GM23338 (cell line): ENCODE measurements around the gene RUNX3. TPM values are rescaled to one million over a fixed set of nuclear protein-coding genes. Genes with fewer than 3 reads are reported as not detected.

Experiments used
- ATAC-seq: fragments of 200-7000 bp; cut with Tn5 transposase; 3 replicates; pipeline ENCODE4 v1.9.1; 2020
- DNase-seq: peaks from one replicate; pipeline ENCODE4 v3.0.0-alpha.2; 2015; ENCODE audit warnings: low spot score
- H2AFZ ChIP-seq: fragments of 200-600 bp; sonication (generic); 2 replicates; pipeline ENCODE4 v1.8.0; 2016; ENCODE audit warnings: antibody characterized with exemption, mild to moderate bottlenecking, moderate library complexity
- H3F3A ChIP-seq: fragments of 200-600 bp; sonication (generic); replicated peaks from 2 replicates; pipeline ENCODE4 v1.8.0; 2017; ENCODE audit warnings: antibody characterized with exemption, mixed run types, low read depth
- H3K27ac ChIP-seq: fragments of 200-600 bp; sonication (generic); 2 replicates; pipeline ENCODE4 v1.6.1; 2016; ENCODE audit warnings: low read depth
- H3K27me3 ChIP-seq: fragments of 200-600 bp; sonication (generic); 2 replicates; pipeline ENCODE4 v1.8.0; 2016; ENCODE audit warnings: mild to moderate bottlenecking, mixed run types, moderate library complexity; ENCODE audit not compliant: insufficient read depth
- H3K36me3 ChIP-seq: fragments of 200-600 bp; sonication (generic); 2 replicates; pipeline ENCODE4 v1.8.0; 2016; ENCODE audit warnings: mild to moderate bottlenecking; ENCODE audit not compliant: insufficient read depth
- H3K4me1 ChIP-seq: fragments of 200-600 bp; sonication (generic); 2 replicates; pipeline ENCODE4 v1.8.0; 2016; ENCODE audit warnings: mild to moderate bottlenecking, moderate library complexity; ENCODE audit not compliant: insufficient read depth
- H3K4me2 ChIP-seq: fragments of 200-600 bp; sonication (generic); 2 replicates; pipeline ENCODE4 v1.7.1; 2017; ENCODE audit warnings: mixed run types
- H3K4me3 ChIP-seq: fragments of 200-600 bp; sonication (generic); 2 replicates; pipeline ENCODE4 v1.6.1; 2016; ENCODE audit warnings: mixed run types
- H3K79me2 ChIP-seq: fragments of 200-600 bp; sonication (generic); replicated peaks from 2 replicates; pipeline ENCODE4 v1.8.0; 2017; ENCODE audit warnings: mild to moderate bottlenecking; ENCODE audit not compliant: insufficient read depth
- H3K9me2 ChIP-seq: fragments of 200-600 bp; sonication (generic); 2 replicates; pipeline ENCODE4 v1.8.0; 2017; ENCODE audit not compliant: insufficient read depth
- H4K20me1 ChIP-seq: fragments of 200-600 bp; sonication (generic); replicated peaks from 2 replicates; pipeline ENCODE4 v1.8.0; 2017; ENCODE audit warnings: mild to moderate bottlenecking; ENCODE audit not compliant: insufficient read depth
- H3K27ac Mint-ChIP-seq: 2 replicates; pipeline ENCODE4 v1.8.0; 2020; ENCODE audit warnings: inconsistent platforms, mild to moderate bottlenecking, moderate library complexity, mixed read lengths
- H3K27me3 Mint-ChIP-seq: 3 replicates; pipeline ENCODE4 v1.8.0; 2022; ENCODE audit warnings: low read depth, mild to moderate bottlenecking, moderate library complexity, mixed read lengths, inconsistent platforms; ENCODE audit not compliant: insufficient read depth, poor library complexity
- H3K36me3 Mint-ChIP-seq: 3 replicates; pipeline ENCODE4 v1.8.0; 2021; ENCODE audit warnings: low read depth, mild to moderate bottlenecking, inconsistent platforms, moderate library complexity, mixed read lengths
- H3K4me1 Mint-ChIP-seq: 3 replicates; pipeline ENCODE4 v1.8.0; 2020; ENCODE audit warnings: mild to moderate bottlenecking, inconsistent platforms, mixed read lengths
- H3K4me3 Mint-ChIP-seq: 3 replicates; pipeline ENCODE4 v1.8.0; 2021; ENCODE audit warnings: moderate library complexity, mild to moderate bottlenecking, inconsistent platforms, mixed read lengths
- H3K9me3 Mint-ChIP-seq: 3 replicates; pipeline ENCODE4 v1.8.0; 2020; ENCODE audit warnings: moderate library complexity, mild to moderate bottlenecking, inconsistent platforms, mixed read lengths
- CREB1 ChIP-seq: fragments of 250-450 bp; sonication (Bioruptor Pico); IDR thresholded peaks from 2 replicates; pipeline ENCODE4 v1.5.0; 2020; ENCODE audit warnings: low read depth, mild to moderate bottlenecking, moderate library complexity
- CTCF ChIP-seq, 2 experiments: fragments of 200-600 bp in 1 of 2; sonication (generic) in 1 of 2; conservative IDR thresholded peaks; 2 replicates each; pipeline versions ENCODE4 v1.5.1 to v1.6.1; 2016 to 2017; ENCODE audit warnings: antibody characterized with exemption in 2 of 2, low read depth in 2 of 2, mild to moderate bottlenecking in 2 of 2, moderate library complexity in 1 of 2
- ETS1 ChIP-seq: IDR thresholded peaks from 2 replicates; pipeline ENCODE4 v1.6.1; 2016; ENCODE audit warnings: antibody characterized with exemption
- EZH2 ChIP-seq: fragments of 200-600 bp; sonication (generic); IDR thresholded peaks from one replicate; pipeline ENCODE4 v1.8.0; 2017; ENCODE audit warnings: antibody characterized with exemption, mild to moderate bottlenecking, low read depth; ENCODE audit not compliant: unreplicated experiment
- JUNB ChIP-seq: IDR thresholded peaks from one replicate; pipeline ENCODE4 v1.6.1; 2016; ENCODE audit warnings: antibody characterized with exemption; ENCODE audit not compliant: unreplicated experiment
- NANOG ChIP-seq: IDR thresholded peaks from 2 replicates; pipeline ENCODE4 v1.6.1; 2016; ENCODE audit warnings: antibody characterized with exemption, borderline replicate concordance
- POLR2AphosphoS5 ChIP-seq: IDR thresholded peaks from 2 replicates; pipeline ENCODE4 v1.6.1; 2016; ENCODE audit warnings: antibody characterized with exemption, low read depth
- STAT1 ChIP-seq: IDR thresholded peaks from one replicate; pipeline ENCODE4 v1.6.1; 2016; ENCODE audit warnings: antibody characterized with exemption; ENCODE audit not compliant: unreplicated experiment
- ZNF114 ChIP-seq: fragments of 250-450 bp; sonication (Bioruptor Pico); IDR thresholded peaks from 2 replicates; pipeline ENCODE4 v1.5.0; 2020; ENCODE audit warnings: mild to moderate bottlenecking, moderate library complexity
- ZNF331 ChIP-seq: fragments of 250-450 bp; sonication (Bioruptor Pico); IDR thresholded peaks from 2 replicates; pipeline ENCODE4 v1.5.0; 2020; ENCODE audit warnings: low read depth, mild to moderate bottlenecking, moderate library complexity
- ZNF462 ChIP-seq: fragments of 250-450 bp; sonication (Bioruptor Pico); IDR thresholded peaks from 2 replicates; pipeline ENCODE4 v1.5.0; 2020; ENCODE audit warnings: mild to moderate bottlenecking, moderate library complexity
- polyA plus RNA-seq: library from polyadenylated mRNA; unstranded; fragments of >200 nt; fragmentation: Nextera tagmentation; extraction: Ambion mirVana; gene quantifications from 2 replicates; pipeline ENCODE4 v1.2.1, GENCODE V29; 2016
- total RNA-seq: library from RNA; depleted of rRNA; stranded (reverse); fragments of >200 nt; shearing (Covaris generic); gene quantifications from 2 replicates; pipeline ENCODE4 v1.2.3, GENCODE V29; 2014

RUNX3 gene
- total and polyA plus RNA-seq, 2 experiments from 2014 or later: 0.23 to 0.73 TPM

GRCh38 chr1:24954631-24955030, 24.6 kb upstream of the RUNX3 start (continued):
- TF ChIP-seq ZNF331 (CRISPR knock-in tag) (no peak), CREB1 (no peak), JUNB (no peak), CTCF (conservative IDR thresholded peaks at IDR 0.05; ENCODE audit: low read depth in 2 of 2) (no peak), ETS1 (no peak)

GRCh38 chr1:24954022-24954421, 23.9 kb upstream of the RUNX3 start:
- Mint-ChIP-seq H3K9me3 (no peaks in the 10 kb centered on the region; the same call in 2 of the 3 replicates), H3K27me3 (peaks cover 4% of the 10 kb centered on the region), H3K4me3 (no peak overlapping the region), H3K4me1 (peaks cover 27% of the 10 kb centered on the region), H3K27ac (no peak overlapping the region), H3K36me3 (no peaks in the 10 kb centered on the region)
- ATAC-seq (no peak), DNase-seq (no peak)
- Histone ChIP-seq H3K4me3 (no peak overlapping the region), H3K27me3 (no peaks in the 10 kb centered on the region), H3K79me2 (no peaks in the 10 kb centered on the region), H4K20me1 (no peaks in the 10 kb centered on the region), H3K27ac (no peak overlapping the region), H3K4me1 (peaks cover 15% of the 10 kb centered on the region; the same call in 1 of the 2 replicates), H3K9me2 (no peaks in the 10 kb centered on the region), H2AFZ (no peak overlapping the region), H3K36me3 (no peaks in the 10 kb centered on the region), H3K4me2 (no peak overlapping the region), H3F3A (no peaks in the 10 kb centered on the region)
- no peak for TF ChIP-seq NANOG
- TF ChIP-seq ZNF462 (CRISPR knock-in tag): no peak
- TF ChIP-seq ZNF114 (CRISPR knock-in tag): no peak
- TF ChIP-seq STAT1: no peak
- no peak for TF ChIP-seq CREB1
- no peak for TF ChIP-seq JUNB
- TF ChIP-seq ZNF331 (CRISPR knock-in tag): no peak
- TF ChIP-seq CTCF (conservative IDR thresholded peaks at IDR 0.05; ENCODE audit: low read depth in 2 of 2): no peak
- no peak for TF ChIP-seq POLR2AphosphoS5
- no peak for TF ChIP-seq EZH2
